Ureter (tissue), 1 donor: ENCODE measurements around the gene PRSS38. TPM values are rescaled to one million over a fixed set of nuclear protein-coding genes. Genes with fewer than 3 reads are reported as not detected.

Source experiments
- DNase-seq: peaks from one replicate; pipeline ENCODE4 v3.0.0-alpha.2; 2020; ENCODE audit warnings: low spot score
- total RNA-seq: library from RNA; stranded (reverse); gene quantifications from one replicate; pipeline ENCODE4 v1.2.4, GENCODE V29; 2023
- donor health status: DM: yes; HTN: yes; CAD: no.

The PRSS38 gene
- total RNA-seq, 1 donor from 2014 or later = not detected

GRCh38 chr1:227793079-227793947 is 22.2 kb upstream of the PRSS38 start:
- peak; percentile 39 for DNase-seq

- peak; percentile 64 for DNase-seq
These were observed 21.3 kb upstream of the PRSS38 start for GRCh38 chr1:227793948-227794816.

- no peak for DNase-seq
These were observed 20.7 kb upstream of the PRSS38 start for GRCh38 chr1:227794817-227795192.

DNA sequence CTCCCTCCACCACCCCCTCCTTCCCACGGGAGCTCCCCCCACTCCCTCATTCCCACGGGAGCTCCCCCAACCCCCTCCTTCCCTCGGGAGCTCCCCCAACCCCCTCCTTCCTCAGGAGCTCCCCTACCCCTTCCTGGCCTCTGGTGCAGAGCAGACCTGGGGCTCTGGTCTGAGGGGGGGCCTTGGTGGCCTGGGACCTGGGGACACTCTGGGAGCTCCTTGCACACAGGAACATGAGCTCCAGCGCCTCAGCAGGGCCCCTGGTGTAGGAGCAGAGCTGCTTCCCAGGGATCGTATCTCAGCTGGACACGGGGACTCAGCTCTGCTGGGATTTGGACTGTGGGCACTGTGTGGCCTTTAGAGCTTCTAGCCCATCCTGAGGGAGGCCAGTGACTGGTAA is 19.7 kb upstream of the PRSS38 start:
- peak; percentile 32 for DNase-seq

DNA sequence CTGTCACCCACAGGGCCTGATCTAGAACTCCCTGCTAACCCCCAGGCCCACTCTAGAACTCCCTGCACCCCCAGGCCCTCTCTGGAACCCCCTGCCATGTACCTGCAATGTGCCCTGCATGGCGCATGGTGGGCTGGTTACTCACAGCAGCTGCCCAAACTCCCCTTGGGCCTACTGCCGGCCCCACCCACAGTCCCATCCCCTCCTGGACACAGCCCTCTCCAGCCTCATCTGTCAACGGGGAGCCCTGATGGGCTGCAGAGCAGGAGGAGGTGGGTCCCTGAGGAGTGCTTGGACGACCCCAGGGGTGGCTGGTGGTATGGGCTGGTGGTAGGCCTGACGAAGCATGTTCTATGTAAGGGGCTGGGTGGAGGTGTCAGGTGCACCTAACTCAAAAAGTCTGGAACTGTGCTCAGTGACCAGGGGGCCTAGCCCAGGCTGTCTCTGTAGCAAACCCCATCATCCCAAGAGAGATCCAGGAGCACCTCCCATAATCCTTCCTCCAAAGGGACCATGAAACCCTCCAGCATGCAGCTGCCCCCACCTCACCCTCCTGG is 19.0 kb upstream of the PRSS38 start:
- DNase-seq = peak; percentile 31

- peak; percentile 35 for DNase-seq
These were observed 18.3 kb upstream of the PRSS38 start for GRCh38 chr1:227797144-227797543.

GRCh38 chr1:227797625-227798024 is 17.9 kb upstream of the PRSS38 start:
- DNase-seq = no peak

GRCh38 chr1:227798078-227798802 is 17.2 kb upstream of the PRSS38 start:
- peak; percentile 32 for DNase-seq

DNA sequence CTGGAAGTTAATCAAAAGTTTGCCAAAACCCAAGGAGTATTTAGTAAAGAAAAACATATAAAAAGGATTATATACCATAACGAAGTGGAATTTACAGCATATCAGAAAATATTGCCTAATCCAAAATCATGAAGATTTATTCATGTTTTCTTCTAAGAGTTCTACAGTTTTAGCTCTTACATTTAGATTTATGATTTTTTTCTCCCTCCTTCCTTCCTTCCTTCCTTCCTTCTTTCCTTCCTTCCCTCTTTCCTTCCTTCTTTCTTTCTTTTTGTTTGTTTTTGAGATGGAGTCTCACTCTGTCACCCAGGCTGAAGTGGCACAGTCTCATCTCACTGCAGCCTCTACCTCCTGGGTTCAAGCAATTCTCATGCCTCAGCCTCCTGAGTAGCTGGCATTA is 15.7 kb upstream of the PRSS38 start:
- no peak for DNase-seq

DNA sequence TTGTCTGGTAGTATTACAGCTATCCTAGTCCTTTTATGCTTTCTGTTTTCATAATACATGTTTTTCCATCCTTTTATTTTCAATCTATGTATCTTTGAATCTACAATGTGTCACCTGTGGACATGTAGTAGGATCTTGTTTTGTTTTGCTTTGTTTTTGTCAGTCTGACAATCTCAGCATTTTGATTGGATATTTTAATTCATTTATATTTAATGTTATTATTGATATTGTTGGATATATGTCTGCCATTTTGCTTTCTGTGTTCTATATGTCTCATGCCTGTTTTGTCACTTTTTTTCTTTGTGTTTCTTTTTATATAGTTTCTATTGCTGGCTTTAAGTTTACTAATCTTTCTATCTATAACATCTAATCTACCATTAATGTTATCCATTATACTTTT is 11.5 kb upstream of the PRSS38 start:
- no peak for DNase-seq

DNA sequence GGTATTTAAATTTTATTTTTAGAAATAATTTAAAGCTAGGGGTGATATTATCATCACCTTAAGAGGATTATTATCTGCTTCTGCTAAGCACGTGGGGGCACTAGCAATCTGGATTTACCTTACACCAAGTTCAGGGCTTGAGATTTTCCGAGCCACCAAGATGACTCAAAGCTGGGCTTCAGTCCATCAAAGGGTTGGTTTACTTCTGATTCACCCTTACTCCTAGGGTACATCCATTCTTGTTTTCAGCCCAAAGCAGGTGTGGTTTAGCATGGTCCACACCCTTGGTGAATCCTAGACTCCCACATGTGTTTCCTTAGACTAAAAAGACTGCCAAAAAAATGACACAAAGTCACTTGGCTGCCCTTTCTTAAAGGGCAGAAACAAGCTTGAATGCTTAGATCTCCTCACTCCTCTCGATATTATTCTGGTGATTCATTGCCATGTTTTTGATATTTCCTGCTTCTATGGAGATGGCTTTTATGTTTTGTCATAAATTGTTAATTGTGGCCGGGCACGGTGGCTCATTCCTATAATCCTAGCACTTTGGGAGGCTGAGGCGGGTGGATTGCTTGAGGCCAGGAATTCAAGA is 9.8 kb upstream of the PRSS38 start:
- no peak for DNase-seq

- DNase-seq = no peak
These were observed 6.9 kb upstream of the PRSS38 start for GRCh38 chr1:227808566-227808965.

DNA sequence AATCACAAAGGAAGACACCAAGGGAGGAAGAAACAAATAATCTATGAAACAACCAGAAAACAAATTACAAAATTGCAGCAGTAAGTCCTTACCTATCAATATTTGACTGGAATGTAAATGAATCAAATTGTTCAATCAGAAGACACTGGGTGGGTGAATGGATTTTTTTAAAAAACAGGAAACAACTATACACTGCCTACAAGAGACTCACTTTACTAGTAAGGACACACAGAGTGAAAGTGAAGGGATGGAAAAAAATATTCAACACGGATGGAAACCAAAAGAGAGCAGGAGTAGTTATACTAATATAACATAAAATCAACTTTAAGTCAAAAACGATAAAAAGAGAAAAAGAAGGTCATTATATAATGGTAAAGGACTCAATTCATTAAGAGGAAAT is 6.4 kb upstream of the PRSS38 start:
- DNase-seq = no peak

DNA sequence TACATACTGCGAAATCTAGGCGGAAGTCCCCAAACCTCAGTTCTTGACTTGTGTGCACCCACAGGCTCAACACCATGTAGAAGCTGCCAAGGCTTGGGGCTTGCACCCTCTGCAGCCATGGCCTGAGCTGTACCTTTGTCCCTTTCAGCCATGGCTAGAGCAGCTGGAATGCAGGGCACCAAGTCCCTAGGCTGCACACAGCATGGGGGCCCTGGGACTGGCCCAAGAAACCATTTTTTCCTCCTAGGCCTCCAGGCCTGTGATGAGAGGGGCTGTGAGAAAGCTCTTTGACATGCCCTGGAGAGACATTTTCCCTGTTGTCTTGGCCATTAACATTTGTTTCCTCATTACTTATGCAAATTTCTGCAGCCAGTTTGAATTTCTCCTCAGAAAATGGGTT is 1.5 kb upstream of the PRSS38 start:
- no peak for DNase-seq

- DNase-seq = no peak
These were observed 1.4 kb downstream of the PRSS38 start for GRCh38 chr1:227816750-227817446.

- no peak for DNase-seq
These were observed 8.1 kb downstream of the PRSS38 start for GRCh38 chr1:227823537-227823936.

GRCh38 chr1:227824204-227824603 is 8.7 kb downstream of the PRSS38 start:
- DNase-seq = no peak

GRCh38 chr1:227828786-227829185 is 13.3 kb downstream of the PRSS38 start:
- DNase-seq = no peak

DNA sequence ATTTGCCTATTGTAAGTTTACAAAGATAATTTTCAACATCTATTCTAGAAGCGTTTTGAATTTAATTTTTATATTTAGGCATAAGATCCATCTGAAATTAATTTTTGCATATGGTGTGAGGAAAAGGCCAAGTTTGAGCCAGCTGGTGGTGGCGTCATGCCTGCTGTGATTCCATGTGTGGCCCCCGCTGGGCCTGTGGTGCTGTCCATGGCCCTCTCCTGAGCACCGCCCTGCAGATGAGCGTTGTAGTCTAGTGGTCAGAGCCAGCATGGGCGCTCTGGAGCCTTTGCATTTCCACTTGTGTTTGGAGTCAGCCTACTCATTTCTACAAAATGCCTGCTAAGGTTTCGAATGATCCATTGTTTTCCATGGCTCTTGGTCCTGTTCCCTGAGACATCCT is 22.7 kb downstream of the PRSS38 start:
- DNase-seq = no peak

- DNase-seq = no peak
These were observed 25.6 kb downstream of the PRSS38 start for GRCh38 chr1:227841096-227841495.
